ENCODE results near the gene SFXN1. TPM values are rescaled to one million over a fixed set of nuclear protein-coding genes. Genes with fewer than 3 reads are reported as not detected.

Gene SFXN1
- total and polyA plus RNA-seq, 2 of the 4 experiments (the other 2 are of a cell fraction) = 131 to 410 TPM

DNA sequence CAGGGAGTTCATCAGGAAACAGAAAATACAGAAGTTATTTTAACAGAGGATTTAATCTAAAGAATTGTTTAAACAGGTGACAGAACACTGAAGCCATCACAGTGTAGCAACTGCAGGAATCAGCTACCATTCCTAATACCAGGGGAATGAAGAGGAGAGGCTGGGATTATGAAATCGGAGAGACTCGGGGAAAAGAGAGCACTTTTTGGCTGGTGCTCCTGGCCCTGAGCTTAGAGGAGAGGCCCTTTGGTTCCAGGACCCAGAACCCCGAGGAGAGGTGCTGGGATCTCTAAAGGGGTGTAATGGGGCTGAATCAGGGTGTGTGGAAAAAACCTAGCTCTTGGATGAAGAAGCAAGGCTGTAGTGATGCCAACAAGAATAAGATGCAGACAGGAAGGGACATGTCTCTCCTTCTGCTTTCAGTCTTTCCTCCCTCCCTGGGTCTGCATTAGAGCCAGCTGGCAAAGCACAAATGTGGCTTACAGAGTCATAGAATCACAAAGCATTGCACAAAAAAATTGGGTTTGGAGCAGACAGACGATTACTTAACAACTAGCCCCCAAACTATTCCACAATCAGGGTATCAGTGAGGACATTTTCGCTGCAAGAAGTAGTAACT lies 11.6 kb upstream of the SFXN1 start (continued):
- TF ChIP-seq SMC3 (IDR thresholded peaks at IDR 0.05; ENCODE audit: low read depth, low read length) (no peak), CEBPB (IDR thresholded peaks at IDR 0.05; ENCODE audit: low read depth, low read length) (no peak), MAFK (IDR thresholded peaks at IDR 0.05; ENCODE audit: low read depth, low read length) (no peak), CHD1 (IDR thresholded peaks at IDR 0.05; ENCODE audit: low read depth, low read length) (no peak)
- TF ChIP-seq, protein P1, sequence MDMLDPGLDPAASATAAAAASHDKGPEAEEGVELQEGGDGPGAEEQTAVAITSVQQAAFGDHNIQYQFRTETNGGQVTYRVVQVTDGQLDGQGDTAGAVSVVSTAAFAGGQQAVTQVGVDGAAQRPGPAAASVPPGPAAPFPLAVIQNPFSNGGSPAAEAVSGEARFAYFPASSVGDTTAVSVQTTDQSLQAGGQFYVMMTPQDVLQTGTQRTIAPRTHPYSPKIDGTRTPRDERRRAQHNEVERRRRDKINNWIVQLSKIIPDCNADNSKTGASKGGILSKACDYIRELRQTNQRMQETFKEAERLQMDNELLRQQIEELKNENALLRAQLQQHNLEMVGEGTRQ (IDR thresholded peaks at IDR 0.05; ENCODE audit: low read depth, low read length) = no peak
